NCI-H510A treated with DMSO at 0.1 percent for 48 hours (cell line): Measurements from ENCODE around the gene CBS.
"Not testable (repeated sequence)": the region's sequence is repeated elsewhere in the genome, so short reads cannot be mapped to it uniquely, and the experiment has no call there.

ENCODE experiments used
- DNase-seq: peaks from one replicate; lab custom pipeline; 2025; lab: John Stamatoyannopoulos, UW

CBS gene

GRCh38 chr21:43075170-43076022, at the start of gene CBS:
Gene CBS (minus strand): TSS chr21:43075835. CDS start chr21:43072193, 3,642 bp downstream.
- DNase-seq, result not testable (repeated sequence)

GRCh38 chr21:43115956-43116355, 40.3 kb upstream of the CBS start:
- DNase-seq, result not testable (repeated sequence)

DNA sequence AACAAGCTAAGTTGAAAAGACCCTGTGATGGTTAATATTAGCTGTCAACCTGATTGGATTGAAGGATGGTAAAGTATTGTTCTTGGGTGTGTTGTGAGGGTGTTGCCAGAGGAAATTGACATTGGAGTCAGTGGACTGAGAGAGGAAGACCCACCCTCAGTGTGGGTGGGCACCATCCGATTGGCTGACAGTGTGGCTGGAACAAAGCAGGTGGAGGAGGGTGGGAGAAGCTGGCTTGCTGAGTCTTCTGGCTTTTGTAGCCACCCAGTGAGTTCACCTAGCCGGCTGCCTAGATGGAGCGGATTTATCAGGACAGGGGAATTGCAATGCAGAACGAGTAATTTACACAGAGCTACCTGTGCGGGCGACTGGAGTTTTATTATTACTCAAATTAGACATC, 38.8 kb upstream of the CBS start:
- not testable (repeated sequence) for DNase-seq

- DNase-seq, result not testable (repeated sequence)
These were observed 33.4 kb upstream of the CBS start for GRCh38 chr21:43109006-43109405.

- not testable (repeated sequence) for DNase-seq
These were observed 32.5 kb upstream of the CBS start for GRCh38 chr21:43108177-43108576.

DNA sequence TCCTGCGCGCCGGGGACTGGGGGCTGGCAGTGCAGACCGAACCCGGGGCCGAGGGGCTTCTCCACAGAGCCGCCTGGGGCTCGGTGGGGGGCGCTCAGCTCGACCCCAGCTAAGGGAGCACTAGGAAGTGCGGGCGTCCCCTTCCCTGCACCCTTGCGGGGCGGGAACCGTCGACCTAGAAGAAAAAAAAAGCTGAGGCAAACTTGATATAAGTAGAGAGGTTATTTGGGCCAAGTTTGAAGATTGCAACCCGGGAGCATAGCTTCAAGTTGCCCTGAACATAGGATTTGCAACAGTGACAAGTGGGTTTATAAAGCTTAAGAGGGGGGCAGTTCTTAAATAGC, 32.1 kb upstream of the CBS start:
- not testable (repeated sequence) for DNase-seq

DNA sequence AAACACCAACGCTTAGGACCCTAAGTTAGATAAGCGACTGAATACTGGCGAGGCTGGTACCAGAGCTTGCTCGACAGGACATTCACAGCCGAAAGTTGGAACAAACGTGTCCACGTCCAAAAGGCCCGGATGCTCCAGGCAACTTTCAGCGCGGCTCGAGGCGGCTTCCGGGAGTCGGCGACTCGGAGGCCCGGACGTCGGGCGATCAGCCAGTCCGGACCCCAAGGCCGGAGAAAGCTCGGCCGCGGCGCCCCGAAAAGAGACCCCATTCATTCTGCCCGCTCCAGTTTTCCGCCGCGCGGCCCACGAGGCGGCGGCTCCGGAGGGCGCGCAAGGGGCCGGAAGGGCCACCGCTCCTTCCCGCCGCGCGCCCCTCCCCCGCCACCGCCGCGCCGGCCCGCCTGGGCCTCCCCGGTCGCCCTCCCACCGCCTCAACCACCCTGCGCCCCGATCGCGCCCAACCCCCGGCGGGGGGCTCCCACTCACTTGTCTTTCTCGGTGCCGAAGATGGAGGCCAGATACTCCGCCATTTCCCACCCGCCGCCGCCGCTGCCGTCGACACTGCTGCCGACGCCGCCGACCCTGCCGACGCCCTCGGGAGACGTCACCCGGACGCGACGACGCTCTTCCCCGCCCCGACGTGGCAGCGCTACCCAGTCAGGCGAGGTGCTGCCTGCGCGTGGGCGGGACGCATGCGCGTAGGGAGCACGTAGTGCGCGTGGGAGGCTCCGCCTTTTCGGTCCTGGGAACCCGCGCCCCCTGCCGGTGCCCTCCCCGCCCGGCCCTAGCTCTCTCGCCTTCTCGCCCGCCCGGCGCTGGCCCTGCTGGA, 31.5 kb upstream of the CBS start, which contains the start of gene U2AF1:
Gene U2AF1 (minus strand): TSS at position 606 of the 829 bp plus-strand sequence. CDS start 76 bp downstream, at position 530.
- not testable (repeated sequence) for DNase-seq

GRCh38 chr21:43104642-43105041, 29.0 kb upstream of the CBS start:
- not testable (repeated sequence) for DNase-seq

DNA sequence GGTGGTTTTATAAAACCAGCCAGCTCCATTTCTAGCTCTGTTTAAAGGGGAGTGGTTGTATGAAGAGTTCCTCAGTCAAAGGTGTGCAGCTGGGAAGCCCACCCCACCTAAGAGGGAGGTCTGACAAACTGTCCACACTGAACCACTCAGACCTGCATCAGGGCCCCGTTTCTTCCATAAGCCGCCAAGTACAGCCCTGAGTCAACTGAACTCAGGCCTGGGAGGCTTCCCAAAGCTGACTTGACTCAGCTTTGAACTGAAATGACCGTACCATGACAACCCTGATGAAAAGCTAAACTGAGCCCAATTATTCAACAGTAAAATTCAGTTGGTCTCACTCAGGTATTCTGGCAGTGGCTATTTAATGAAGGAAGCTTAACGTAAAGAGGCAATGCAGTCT, 26.6 kb upstream of the CBS start:
- DNase-seq, result not testable (repeated sequence)

DNA sequence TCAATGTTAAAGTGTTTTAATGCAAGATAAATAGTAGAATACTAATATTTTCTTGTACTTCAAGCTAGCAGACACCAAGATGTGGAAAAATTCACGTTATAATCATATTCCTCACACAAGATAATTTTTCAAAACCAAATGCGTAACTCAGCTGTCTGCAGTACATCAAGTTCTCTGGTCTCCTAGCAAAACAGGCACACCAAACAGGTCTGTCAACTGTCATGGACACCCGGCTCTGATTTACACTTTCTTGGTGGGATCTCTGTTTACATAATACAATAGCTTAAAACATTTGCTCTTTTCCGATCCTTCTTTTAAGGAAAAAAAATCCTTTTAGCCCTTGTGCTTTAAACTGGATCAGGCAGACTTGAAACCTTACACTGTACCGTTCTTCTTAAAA, 26.0 kb upstream of the CBS start:
- not testable (repeated sequence) for DNase-seq

DNA sequence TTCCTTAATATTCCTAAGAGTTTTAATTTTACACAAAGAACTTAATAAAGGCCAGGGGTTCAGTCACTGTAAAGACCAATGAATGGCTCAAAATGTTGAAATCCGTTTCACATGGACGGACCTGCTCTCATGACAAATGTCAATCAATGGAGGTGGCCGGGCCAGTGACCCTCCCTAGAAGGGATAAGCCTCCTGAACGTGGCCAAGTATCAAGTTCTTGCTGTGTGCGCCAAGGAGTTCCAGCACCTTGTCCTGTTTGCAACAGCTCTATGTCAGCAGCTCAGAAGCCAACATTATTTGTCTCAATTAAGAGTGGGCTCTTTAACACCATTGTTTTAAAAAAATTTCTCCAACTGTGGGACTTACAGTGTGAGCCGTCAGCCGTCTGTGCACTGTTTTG, 25.4 kb upstream of the CBS start:
- DNase-seq, result not testable (repeated sequence)

- not testable (repeated sequence) for DNase-seq
These were observed 16.5 kb upstream of the CBS start for GRCh38 chr21:43091979-43092614.

DNA sequence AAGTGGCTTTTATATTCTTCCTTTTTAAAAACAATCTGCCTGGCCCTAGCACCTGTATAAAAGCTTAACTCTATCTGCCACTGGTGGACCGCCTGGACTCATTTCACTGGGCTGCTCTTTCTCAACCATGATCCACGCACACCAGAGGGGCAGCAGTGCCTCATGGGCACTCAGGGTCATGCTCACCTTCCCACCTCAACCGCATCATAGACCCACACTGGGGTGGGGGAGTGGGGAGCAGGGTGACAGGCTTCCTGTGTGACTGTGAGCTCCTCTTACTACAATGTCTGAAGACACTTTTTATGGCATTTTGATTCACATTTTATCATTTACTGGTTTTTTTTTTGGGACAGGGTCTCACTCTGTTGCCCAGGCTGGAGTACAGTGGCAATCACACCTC, 15.3 kb upstream of the CBS start:
- not testable (repeated sequence) for DNase-seq

GRCh38 chr21:43089463-43089862, 13.8 kb upstream of the CBS start:
- DNase-seq, result not testable (repeated sequence)

GRCh38 chr21:43082587-43083300, 7.1 kb upstream of the CBS start:
- not testable (repeated sequence) for DNase-seq

- DNase-seq, result not testable (repeated sequence)
These were observed 1.0 kb upstream of the CBS start for GRCh38 chr21:43076643-43077042.

DNA sequence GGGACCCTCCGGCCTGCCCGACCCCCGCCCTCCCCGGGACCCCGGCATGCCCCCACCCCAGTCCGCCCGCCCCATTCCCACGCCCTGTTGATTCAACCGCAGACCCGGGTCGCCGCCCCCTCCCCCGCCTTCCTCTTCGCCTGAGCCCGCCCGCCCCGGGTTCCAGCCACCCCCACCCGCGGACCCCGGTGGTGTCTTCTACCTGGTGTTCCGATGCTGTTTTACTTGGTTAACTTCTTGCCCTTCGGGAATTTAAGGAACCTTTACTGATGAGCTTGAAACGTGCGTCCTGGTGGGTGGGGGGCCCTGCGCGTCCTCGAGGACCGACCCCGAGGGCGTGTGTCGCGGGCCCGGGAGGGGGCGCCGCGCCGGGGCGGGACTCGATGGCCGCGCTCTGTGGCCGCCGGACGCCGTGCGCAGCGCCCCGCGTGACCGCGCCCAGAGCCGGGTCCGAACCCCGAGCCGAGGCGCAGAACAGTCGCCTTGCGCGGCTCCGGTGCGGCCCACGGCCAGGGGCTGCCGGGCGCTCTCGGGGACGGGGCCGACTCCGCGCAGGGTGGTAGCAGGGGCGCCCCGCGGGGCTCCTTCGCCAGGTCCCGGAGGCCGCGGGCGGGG, 495 bp upstream of the CBS start:
- DNase-seq, result not testable (repeated sequence)

DNA sequence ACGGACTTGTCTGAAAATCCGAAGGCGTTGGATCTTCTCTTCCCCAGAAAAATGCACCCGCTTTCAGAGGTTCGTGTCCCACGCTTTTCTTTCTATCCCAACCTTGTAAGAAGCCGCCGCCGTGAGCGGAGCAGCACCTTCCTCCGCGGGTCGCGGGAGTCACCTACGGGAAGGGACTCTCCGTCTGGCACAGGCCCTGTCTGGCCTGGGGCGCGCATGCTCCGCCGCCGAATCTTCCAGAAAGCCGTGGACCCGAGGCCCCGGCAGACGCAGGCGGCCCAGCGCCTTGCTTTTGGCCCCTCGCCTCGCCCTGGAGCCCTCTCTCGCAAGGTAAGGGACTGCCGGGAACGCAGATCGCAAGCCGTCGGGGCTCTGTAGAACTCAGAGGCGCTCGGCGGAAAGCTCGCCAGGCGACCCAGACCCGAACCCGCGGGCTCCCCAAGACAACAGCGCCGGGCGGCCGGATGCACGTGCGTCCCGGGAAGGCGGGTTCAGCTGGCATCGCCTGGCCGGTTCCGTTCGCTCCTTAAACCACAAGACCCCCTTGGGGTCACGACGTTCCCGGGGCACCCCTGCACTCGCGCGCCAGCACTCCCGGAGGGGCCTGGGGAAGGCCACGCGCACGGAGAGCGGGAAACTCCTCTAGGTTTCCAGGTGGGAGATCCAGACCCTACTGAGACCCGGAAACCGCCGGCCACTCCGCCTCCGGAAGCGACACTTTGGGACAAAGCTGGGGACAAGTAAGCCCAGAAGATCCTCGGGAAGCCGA, 1.1 kb downstream of the CBS start:
- DNase-seq, result not testable (repeated sequence)

DNA sequence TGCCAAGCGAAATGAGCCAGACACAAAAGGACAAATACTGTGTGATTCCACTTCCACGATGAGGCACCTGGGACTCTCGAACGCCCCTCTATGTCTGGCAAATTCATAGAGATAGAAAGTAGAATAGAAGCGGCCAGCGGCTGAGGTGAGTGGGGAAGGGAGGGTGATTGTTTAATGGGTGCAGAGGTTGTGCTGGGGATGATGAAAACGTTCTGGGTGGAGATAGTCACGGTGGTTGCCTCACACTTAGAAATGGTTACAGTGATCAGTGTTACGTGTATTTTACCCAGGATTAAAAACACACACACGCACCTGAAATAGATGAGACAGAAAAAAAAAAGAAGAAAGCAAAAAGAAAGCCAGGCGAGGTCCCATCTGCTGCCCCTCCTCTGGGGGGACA, 2.9 kb downstream of the CBS start:
- not testable (repeated sequence) for DNase-seq

- not testable (repeated sequence) for DNase-seq
These were observed 6.0 kb downstream of the CBS start for GRCh38 chr21:43069682-43070081.
